Ovary (tissue), 10 donors: ENCODE measurements around the gene CPTP. TPM values are rescaled to one million over a fixed set of nuclear protein-coding genes. Genes with fewer than 3 reads are reported as not detected.

ENCODE experiments used
- DNase-seq, 5 donors: peaks; one replicate each; pipeline ENCODE4 v3.0.0-alpha.2; 2019 to 2020
- H3K27ac ChIP-seq, 2 donors: fragments of 200-600 bp; one replicate each; pipeline versions ENCODE4 v1.5.1 to v1.8.0; 2019 to 2022
- H3K27me3 ChIP-seq: fragments of 200-600 bp; one replicate; pipeline ENCODE4 v1.8.0; 2022
- H3K36me3 ChIP-seq: fragments of 200-600 bp; sonication (generic); one replicate; pipeline ENCODE4 v1.5.1; 2019
- H3K4me1 ChIP-seq: one replicate; pipeline ENCODE4 v1.8.1; 2013; ENCODE audit warnings: mild to moderate bottlenecking, moderate library complexity; ENCODE audit not compliant: insufficient read depth
- H3K4me3 ChIP-seq: fragments of 200-600 bp; sonication (generic); one replicate; pipeline ENCODE4 v1.5.1; 2017
- H3K9me3 ChIP-seq, 2 donors: fragments of 200-600 bp in 1 of 2; sonication (generic) in 1 of 2; one replicate each; pipeline versions ENCODE4 v1.5.1 to v1.8.1; 2013 to 2019; ENCODE audit warnings: mild to moderate bottlenecking in 1 of 2, moderate library complexity in 1 of 2
- CTCF ChIP-seq, 3 donors: fragments of 450-650 bp in 2 of 3; fragments of 200-600 bp in 1 of 3; IDR thresholded peaks; one replicate each; pipeline versions ENCODE4 v1.5.1 to v1.8.0; 2016 to 2022; ENCODE audit warnings: antibody characterized with exemption in 3 of 3, mild to moderate bottlenecking in 1 of 3
- EP300 ChIP-seq: sonication (generic); formaldehyde crosslinking; IDR thresholded peaks from one replicate; pipeline ENCODE4 v1.6.1; 2017; ENCODE audit warnings: antibody characterized with exemption
- POLR2A ChIP-seq: fragments of 450-650 bp; IDR thresholded peaks from one replicate; pipeline ENCODE4 v1.6.1; 2017; ENCODE audit warnings: antibody characterized with exemption, mild to moderate bottlenecking, moderate library complexity
- WGBS, 3 donors: extraction: QIAGEN DNeasy Blood & Tissue Kit in 1 of 3; methylation state at CpG; one replicate each; pipeline versions ENCODE4 v1.1.5 to v1.1.7; 2013 to 2017; 5-methylcytosine and 5-hydroxymethylcytosine counted together
- intact Hi-C, 4 donors: fragments of 100-400 bp; cut with DNase I; formaldehyde crosslinking; loops; one replicate each; pipeline versions ENCODE4 v1.11.0 to v1.15.1; 2022 to 2023
- long read RNA-seq, 3 donors: library from polyadenylated mRNA in 2 of 3; unstranded in 2 of 3; transcript quantifications; one replicate each; pipeline ENCODE4 v2.0.0 and lab custom pipeline, GENCODE V29; 2021 to 2026
- polyA plus RNA-seq, 2 donors: library from polyadenylated mRNA; stranded (reverse); fragments of 200-250 nt in 1 of 2; fragments of 350-450 nt in 1 of 2; fragmentation: Illumina TruSeq in 1 of 2; extraction: RNeasy Lipid Tissue Mini Kit (QIAGEN cat#74804) in 1 of 2; gene quantifications; one replicate each; pipeline ENCODE4 v1.2.3, GENCODE V29; 2013 to 2014
- total RNA-seq, 7 donors: library from RNA; depleted of rRNA in 2 of 7; stranded (reverse); fragments of >200 nt in 2 of 7; fragmentation: NEBNext Ultra II Directional in 3 of 7; extraction: Animal tissue kit (Norgen Biotek cat#: 25700) in 3 of 7; gene quantifications; one replicate each; pipeline versions ENCODE4 v1.1.0 to v1.2.4, GENCODE V29; 2016 to 2023
- donor health status: DM: no; HTN: no; CAD: no; lungs with moderate emphysema.
- donor health status: DM: no; HTN: no; CAD: no.
- donor health status: Bipolar disorder and iron deficiency.
- donor health status: DM: yes; HTN: yes; CAD: no.
- donor health status: DM: no; HTN: no; CAD: no.
- donor health status: DM: yes; HTN: yes; CAD: no.

The CPTP gene
- total RNA-seq (10 to 100 TPM; 13.8 to 21.0 (median 14.8) TPM), polyA plus RNA-seq (10 to 100 TPM in 1 of 2 donors, 1 to 10 TPM in 1; 2.4 to 18.3 TPM)
- long read RNA-seq, donor 1, transcript CPTP-201 (3 exons, 2,190 nt): major isoform, 10 of 17 reads
- long read RNA-seq, donor 1, partial matches to known transcripts: 5 of 17 reads
- long read RNA-seq, donor 1, other reads (novel, unspliced or antisense): 1 of 17 reads
- long read RNA-seq, donor 2, partial matches to known transcripts: 5 of 9 reads
- long read RNA-seq, donor 2, other reads (novel, unspliced or antisense): 0 of 9 reads
- long read RNA-seq, donor 3, transcript CPTP-202 (2 exons, 1,101 nt): minor isoform, 10 of 53 reads
- long read RNA-seq, donor 3, transcript CPTP-201 (3 exons, 2,190 nt): major isoform, 37 of 53 reads
- long read RNA-seq, donor 3, partial matches to known transcripts: 2 of 53 reads
- long read RNA-seq, donor 3, other reads (novel, unspliced or antisense): 2 of 53 reads

GRCh38 chr1:1324524-1325287 is at the start of gene CPTP, which contains the start of gene INTS11:
TSS of gene CPTP (plus strand) at chr1:1324802. CDS start at chr1:1326911, 2,109 bp downstream.
TSS of gene INTS11 (minus strand) at chr1:1324660. CDS start at chr1:1324608, 52 bp downstream.
- DNase-seq: peak; percentile 94 to 97 (median 95)
- H3K27ac ChIP-seq: peak within 1 kb of the TSS; percentile 1 to 74
- 0 to 1% (median 1%) methylated on average over 1 to 84 of the region's 84 CpGs for WGBS, 3 donors
- H3K4me3 ChIP-seq: peak within 1 kb of the TSS; percentile 78
- TF ChIP-seq POLR2A: peak; percentile 70
- no peak for TF ChIP-seq EP300
- no peak for TF ChIP-seq CTCF (IDR thresholded peaks at IDR 0.05)
- H3K9me3 ChIP-seq: no peaks in the 10 kb centered on the region
- intact Hi-C loops: loop anchor here in 1 of 4 donors (2.0 kb wide), 1 partner anchor 24 kb away; the partner anchor contains the start of gene DVL1
- peaks cover 10% of the 10 kb centered on the region for H3K4me1 ChIP-seq
- no peaks in the 10 kb centered on the region for H3K36me3 ChIP-seq
- H3K27me3 ChIP-seq: no peaks in the 10 kb centered on the region

- H3K27ac ChIP-seq: no peak overlapping the region
- no peak overlapping the region for H3K4me3 ChIP-seq
- intact Hi-C loops: no loop called here
Measured at GRCh38 chr1:1274931-1275431, 49.6 kb upstream of the CPTP start.

GRCh38 chr1:1275836-1276235 is 48.8 kb upstream of the CPTP start:
- no peaks in the 10 kb centered on the region for H3K27me3 ChIP-seq
- H3K4me3 ChIP-seq: no peak overlapping the region
- intact Hi-C loops: no loop called here
- H3K9me3 ChIP-seq: no peaks in the 10 kb centered on the region
- DNase-seq: no peak
- TF ChIP-seq POLR2A (no peak), CTCF (IDR thresholded peaks at IDR 0.05) (no peak), EP300 (no peak)
- H3K27ac ChIP-seq: no peak overlapping the region
- peaks cover 24% of the 10 kb centered on the region for H3K4me1 ChIP-seq
- 45 to 67% (median 56%) methylated on average over 9 of the region's 9 CpGs for WGBS, 3 donors
- H3K36me3 ChIP-seq: no peaks in the 10 kb centered on the region

More at GRCh38 chr1:1274931-1275431, 49.6 kb upstream of the CPTP start:
- TF ChIP-seq POLR2A (no peak), CTCF (IDR thresholded peaks at IDR 0.05) (no peak), EP300 (no peak)
- H3K36me3 ChIP-seq: no peaks in the 10 kb centered on the region
- peak in 2 of 5 donors; percentile 41 to 48 for DNase-seq
- no peaks in the 10 kb centered on the region for H3K9me3 ChIP-seq
- H3K27me3 ChIP-seq: no peaks in the 10 kb centered on the region
- H3K4me1 ChIP-seq: peaks cover 28% of the 10 kb centered on the region
- 81 to 84% (median 82%) methylated on average over 11 to 15 of the region's 15 CpGs for WGBS, 3 donors

GRCh38 chr1:1278620-1279019 is 46.0 kb upstream of the CPTP start:
- WGBS, 3 donors: 94 to 95% (median 94%) methylated on average over 13 of the region's 13 CpGs
- no peak for DNase-seq
- Histone ChIP-seq H3K27ac (no peak overlapping the region), H3K4me1 (peaks cover 7% of the 10 kb centered on the region), H3K36me3 (no peaks in the 10 kb centered on the region), H3K9me3 (no peaks in the 10 kb centered on the region), H3K4me3 (no peak overlapping the region), H3K27me3 (no peaks in the 10 kb centered on the region)
- intact Hi-C loops: no loop called here
- TF ChIP-seq EP300 (no peak), POLR2A (no peak), CTCF (IDR thresholded peaks at IDR 0.05) (no peak)
